GM12878 (cell line): ENCODE results near the gene HNRNPU. TPM values are rescaled to one million over a fixed set of nuclear protein-coding genes. Genes with fewer than 3 reads are reported as not detected.
A peak's percentile ranks its signal among the peaks of the same experiment; 100 is the strongest.

Source experiments
- ATAC-seq: fragments of 200-7000 bp; cut with Tn5 transposase; 3 replicates; pipeline ENCODE4 v1.9.1; 2020; ENCODE audit warnings: mild to moderate bottlenecking, moderate library complexity
- BruUV-seq: library from RNA; stranded (reverse); fragments of 400-500 nt; replicated peaks from 2 replicates; lab custom pipeline; 2021; lab: Mats Ljungman, UMichigan
- CTCF ChIA-PET: fragments of 300-600 bp; sonication (Branson Sonifier 250); formaldehyde crosslinking; extraction: SDS; loops from one replicate; lab custom pipeline; 2021; ENCODE audit warnings: inconsistent platforms; lab: Yijun Ruan, JAX
- POLR2A ChIA-PET: fragments of 350-600 bp; formaldehyde crosslinking; extraction: SDS; loops from one replicate; lab custom pipeline; 2021; ENCODE audit warnings: inconsistent platforms; lab: Charles Lee
- RAD21 ChIA-PET: fragments of 300-600 bp; sonication (Branson Sonifier 250); formaldehyde crosslinking; loops from one replicate; lab custom pipeline; 2023; ENCODE audit warnings: antibody characterized with exemption; ENCODE audit not compliant: unreplicated experiment; lab: Charles Lee
- SMC1A ChIA-PET: fragments of 300-600 bp; sonication (Branson Sonifier 250); formaldehyde crosslinking; loops from one replicate; lab custom pipeline; 2023; ENCODE audit not compliant: unreplicated experiment, uncharacterized antibody; lab: Charles Lee
- DNase-seq: peaks from one replicate; pipeline ENCODE4 v3.0.0-alpha.2; 2011; ENCODE audit warnings: low read depth, low spot score
- FAIRE-seq: peaks from 3 replicates; lab custom pipeline; 2011; peaks lifted over from hg19 to GRCh38; lab: Jason Lieb, UNC
- H2AFZ ChIP-seq: 2 replicates; pipeline ENCODE4 v1.6.0; 2011; ENCODE audit warnings: low read depth, low read length, control low read depth; ENCODE audit not compliant: control insufficient read depth
- H3K27ac ChIP-seq: 2 replicates; pipeline ENCODE4 v1.5.1; 2011; ENCODE audit warnings: control low read depth; ENCODE audit not compliant: control insufficient read depth, insufficient read depth
- H3K27me3 ChIP-seq, 2 experiments: replicated peaks in 1 of 2; 2 replicates each; pipeline versions ENCODE4 v1.6.0 to v1.6.1; 2011; ENCODE audit warnings: low read length in 1 of 2; ENCODE audit not compliant: control insufficient read depth in 2 of 2, insufficient read depth in 2 of 2
- H3K36me3 ChIP-seq, 2 experiments: 2 replicates each; pipeline ENCODE4 v1.5.1; 2011; ENCODE audit warnings: low read length in 1 of 2; ENCODE audit not compliant: control insufficient read depth in 2 of 2, insufficient read depth in 2 of 2
- H3K4me1 ChIP-seq: 2 replicates; pipeline ENCODE4 v1.6.1; 2011; ENCODE audit warnings: mild to moderate bottlenecking, low read length, moderate library complexity, mixed read lengths; ENCODE audit not compliant: control insufficient read depth, insufficient read depth
- H3K4me2 ChIP-seq: 2 replicates; pipeline ENCODE4 v1.6.0; 2011; ENCODE audit warnings: control low read depth; ENCODE audit not compliant: control insufficient read depth, insufficient read depth
- H3K4me3 ChIP-seq: fragments of 200-600 bp; sonication (generic); 2 replicates; pipeline ENCODE4 v1.5.1; 2016
- H3K79me2 ChIP-seq: 2 replicates; pipeline ENCODE4 v1.6.0; 2011; ENCODE audit warnings: low read length; ENCODE audit not compliant: control insufficient read depth, insufficient read depth
- H3K9ac ChIP-seq: 2 replicates; pipeline ENCODE4 v1.8.0; 2011; ENCODE audit warnings: low read length, control low read depth, mixed read lengths; ENCODE audit not compliant: control insufficient read depth, insufficient read depth
- H3K9me3 ChIP-seq: replicated peaks from 3 replicates; pipeline ENCODE4 v1.5.1; 2011; ENCODE audit warnings: mild to moderate bottlenecking, low read length; ENCODE audit not compliant: control insufficient read depth, insufficient read depth
- H4K20me1 ChIP-seq: 2 replicates; pipeline ENCODE4 v1.6.0; 2011; ENCODE audit not compliant: control insufficient read depth, insufficient read depth
- ATF2 ChIP-seq: IDR thresholded peaks from 2 replicates; pipeline ENCODE4 v1.6.1; 2012; ENCODE audit warnings: low read length, inconsistent platforms
- IRF5 ChIP-seq: fragments of 450-650 bp; IDR thresholded peaks from 2 replicates; pipeline ENCODE4 v1.6.1; 2017; ENCODE audit warnings: borderline replicate concordance
- JUND ChIP-seq: IDR thresholded peaks from 2 replicates; pipeline ENCODE4 v1.6.1; 2012; ENCODE audit warnings: low read depth, mild to moderate bottlenecking, low read length, improper control_type of control experiment, moderate library complexity
- NFXL1 ChIP-seq: fragments of 450-650 bp; IDR thresholded peaks from 2 replicates; pipeline ENCODE4 v1.6.1; 2017; ENCODE audit warnings: antibody characterized with exemption, mild to moderate bottlenecking, borderline replicate concordance
- PBX3 ChIP-seq: IDR thresholded peaks from 2 replicates; pipeline ENCODE4 v1.6.1; 2011; ENCODE audit warnings: mild to moderate bottlenecking, low read depth, low read length, moderate library complexity; ENCODE audit not compliant: insufficient replicate concordance
- SPI1 ChIP-seq: IDR thresholded peaks from 2 replicates; pipeline ENCODE4 v1.6.1; 2011; ENCODE audit warnings: low read depth, mild to moderate bottlenecking, low read length, moderate library complexity, borderline replicate concordance; ENCODE audit not compliant: insufficient read depth
- STAT3 ChIP-seq: IDR thresholded peaks from 2 replicates; pipeline ENCODE4 v1.6.1; 2011; ENCODE audit warnings: low read depth, low read length, improper control_type of control experiment
- ZBTB4 ChIP-seq: fragments of 450-650 bp; formaldehyde crosslinking; IDR thresholded peaks from 2 replicates; pipeline ENCODE4 v1.4.0; 2022; ENCODE audit warnings: mild to moderate bottlenecking, moderate library complexity
- ZZZ3 ChIP-seq: IDR thresholded peaks from 2 replicates; pipeline ENCODE4 v1.6.1; 2011; ENCODE audit warnings: low read depth; ENCODE audit not compliant: control insufficient read depth, insufficient read length
- WGBS: methylation state at CpG from one replicate; pipeline ENCODE4 v1.1.6; 2016; ENCODE audit warnings: low lambda C conversion rate; ENCODE audit not compliant: insufficient replicate concordance, insufficient coverage; ENCODE audit errors: missing lambda C conversion rate; 5-methylcytosine and 5-hydroxymethylcytosine counted together
- in situ Hi-C: fragments of 300-500 bp; cut with MboI; formaldehyde crosslinking; loops from 9 replicates; pipeline ENCODE4 v1.14.3; 2018; ENCODE audit warnings: mixed read lengths
- intact Hi-C: fragments of 100-400 bp; cut with micrococcal nuclease; formaldehyde crosslinking; loops from one replicate; pipeline ENCODE4 v1.14.2; 2022; ENCODE audit not compliant: unreplicated experiment
- polyA plus RNA-seq, 11 experiments: library from polyadenylated mRNA; depleted of rRNA in 4 of 11; unstranded in 6 of 11; stranded (reverse) in 5 of 11; fragments of >200 nt; fragmentation: Nextera tagmentation in 4 of 11; fragmentation: Illumina TruSeq in 1 of 11; extraction: Ambion mirVana in 4 of 11; extraction: Trizol in 1 of 11; gene quantifications; 1 replicate in 1 of 11; 2 replicates in 10 of 11; pipeline versions ENCODE4 v1.2.1 to v1.2.3, GENCODE V29; 2011 to 2016; ENCODE audit warnings: inconsistent platforms in 2 of 11, missing spikeins in 2 of 11, low read depth in 1 of 11
- total RNA-seq, 4 experiments: library from RNA; depleted of rRNA in 3 of 4; stranded (reverse); fragments of >200 nt in 3 of 4; fragmentation: Illumina TruSeq in 1 of 4; extraction: Trizol in 1 of 4; gene quantifications; 2 replicates each; pipeline versions ENCODE4 v1.2.1 to v1.2.3, GENCODE V29; 2013 to 2021

The HNRNPU gene
- total and polyA plus RNA-seq, 10 of the 15 experiments (the other 5 are each of a cell fraction or from before 2014, with no cell fraction given) = 163 to 569 (median 420) TPM

GRCh38 chr1:244850099-244850852, 14.1 kb downstream of the HNRNPU start (continued):
- TF ChIP-seq IRF5 (no peak), JUND (no peak), NFXL1 (no peak), PBX3 (no peak)

GRCh38 chr1:244849189-244849866, 15.0 kb downstream of the HNRNPU start:
- H3K36me3 ChIP-seq = peaks cover 0 to 43% of the 10 kb centered on the region in 2 experiments
- H3K4me3 ChIP-seq = no peak overlapping the region
- ChIA-PET CTCF (interaction anchor here (0.7 to 1.6 kb wide), 4 partner anchors 10 to 47 kb away, joined by 3 to 8 read pairs (median 5); no protein-coding TSS in a partner anchor), RAD21 (interaction anchor here (0.7 to 2.6 kb wide), 2 partner anchors 12 to 13 kb away, joined by 5 to 16 read pairs; no protein-coding TSS in a partner anchor), POLR2A (interaction anchor here (0.5 to 21.2 kb wide), 3 partner anchors 10 to 23 kb away, joined by 3 to 350 read pairs (median 20); partner anchors contain the start of gene COX20), SMC1A (interaction anchor here (1.0 to 18.4 kb wide), 7 partner anchors 9 to 193 kb away, joined by 3 to 360 read pairs (median 6); partner anchors contain the start of gene COX20)
- intact Hi-C loops (no loop called here), in situ Hi-C loops (no loop called here)
- BruUV-seq = no TSS peak
- DNase-seq = no peak
- H2AFZ ChIP-seq = no peak overlapping the region
- FAIRE-seq = no peak
- H3K9ac ChIP-seq = no peak overlapping the region
- H3K4me1 ChIP-seq = no peaks in the 10 kb centered on the region
- peaks cover 14% of the 10 kb centered on the region for H3K79me2 ChIP-seq
- no peaks in the 10 kb centered on the region for H3K27me3 ChIP-seq
- no peaks in the 10 kb centered on the region for H3K9me3 ChIP-seq
- no peaks in the 10 kb centered on the region; the same call in 1 of the 2 replicates for H4K20me1 ChIP-seq
- ATAC-seq = peak; percentile 5; the same call in 2 of the 3 replicates
- 50% methylated on average over 1 of the region's 1 CpG for WGBS
- no peak overlapping the region for H3K27ac ChIP-seq
- no peak overlapping the region for H3K4me2 ChIP-seq
- no peak for TF ChIP-seq SPI1
- TF ChIP-seq ZBTB4 (CRISPR knock-in tag) = no peak
- no peak for TF ChIP-seq ATF2
- TF ChIP-seq ZZZ3 = no peak
- TF ChIP-seq STAT3 = no peak
